Measurements from ENCODE around the gene ZBTB40.

GRCh38 chr1:22426781-22427180, 24.9 kb upstream of the ZBTB40 start:
- TF ChIP-seq CTCF (IDR thresholded peaks at IDR 0.05) (no peak), POLR2AphosphoS5 (IDR thresholded peaks at IDR 0.05) (no peak), EP300 (IDR thresholded peaks at IDR 0.05) (no peak), POLR2A (IDR thresholded peaks at IDR 0.05) (no peak)
